ENCODE results near the gene SDF4. TPM values are rescaled to one million over a fixed set of nuclear protein-coding genes. Genes with fewer than 3 reads are reported as not detected.

The SDF4 gene
- total RNA-seq, 2 donors from 2014 or later = 89.2 to 97.6 TPM

- no peak overlapping the region for H3K27ac ChIP-seq
- DNase-seq (no peak), ATAC-seq (no peak)
- WGBS, 2 donors = 64 to 82% methylated on average over 19 to 25 of the region's 26 CpGs
- no peaks in the 10 kb centered on the region for H3K36me3 ChIP-seq (replicated peaks in 1 of 2; ENCODE audit: insufficient read depth in 1 of 2, low read depth in 2 of 2)
- no peaks in the 10 kb centered on the region for H3K9me3 ChIP-seq
- H3K4me3 ChIP-seq = no peak overlapping the region
- H3K4me1 ChIP-seq = peaks cover 33% of the 10 kb centered on the region
- no peaks in the 10 kb centered on the region for H3K27me3 ChIP-seq
- intact Hi-C loops (cut with DNase I) = no loop called here
- no peak for TF ChIP-seq POLR2A (IDR thresholded peaks at IDR 0.05)
- TF ChIP-seq, protein P1, sequence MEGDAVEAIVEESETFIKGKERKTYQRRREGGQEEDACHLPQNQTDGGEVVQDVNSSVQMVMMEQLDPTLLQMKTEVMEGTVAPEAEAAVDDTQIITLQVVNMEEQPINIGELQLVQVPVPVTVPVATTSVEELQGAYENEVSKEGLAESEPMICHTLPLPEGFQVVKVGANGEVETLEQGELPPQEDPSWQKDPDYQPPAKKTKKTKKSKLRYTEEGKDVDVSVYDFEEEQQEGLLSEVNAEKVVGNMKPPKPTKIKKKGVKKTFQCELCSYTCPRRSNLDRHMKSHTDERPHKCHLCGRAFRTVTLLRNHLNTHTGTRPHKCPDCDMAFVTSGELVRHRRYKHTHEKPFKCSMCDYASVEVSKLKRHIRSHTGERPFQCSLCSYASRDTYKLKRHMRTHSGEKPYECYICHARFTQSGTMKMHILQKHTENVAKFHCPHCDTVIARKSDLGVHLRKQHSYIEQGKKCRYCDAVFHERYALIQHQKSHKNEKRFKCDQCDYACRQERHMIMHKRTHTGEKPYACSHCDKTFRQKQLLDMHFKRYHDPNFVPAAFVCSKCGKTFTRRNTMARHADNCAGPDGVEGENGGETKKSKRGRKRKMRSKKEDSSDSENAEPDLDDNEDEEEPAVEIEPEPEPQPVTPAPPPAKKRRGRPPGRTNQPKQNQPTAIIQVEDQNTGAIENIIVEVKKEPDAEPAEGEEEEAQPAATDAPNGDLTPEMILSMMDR (IDR thresholded peaks at IDR 0.05) = no peak
Measured at GRCh38 chr1:1170215-1171091, 61.3 kb downstream of the SDF4 start.

- Histone ChIP-seq H3K4me3 (no peak overlapping the region), H3K4me1 (peaks cover 41% of the 10 kb centered on the region), H3K9me3 (no peaks in the 10 kb centered on the region), H3K27me3 (no peaks in the 10 kb centered on the region), H3K36me3 (replicated peaks in 1 of 2; ENCODE audit: insufficient read depth in 1 of 2, low read depth in 2 of 2) (no peaks in the 10 kb centered on the region), H3K27ac (no peak overlapping the region)
- ATAC-seq (no peak), DNase-seq (peak in 3 of 4 donors; percentile 6 to 18 (median 13))
- 85% methylated on average over 32 of the region's 32 CpGs; no CpG with 5 or more reads in 1 of the 2 donors for WGBS, 2 donors
- TF ChIP-seq, protein P1 (IDR thresholded peaks at IDR 0.05) = no peak
- TF ChIP-seq POLR2A (IDR thresholded peaks at IDR 0.05) = no peak
- intact Hi-C loops (cut with DNase I) = no loop called here
Measured at GRCh38 chr1:1169429-1170214, 62.2 kb downstream of the SDF4 start.

- DNase-seq (peak in 2 of 4 donors; percentile 5 to 11), ATAC-seq (no peak)
- Histone ChIP-seq H3K9me3 (no peaks in the 10 kb centered on the region), H3K4me1 (peaks cover 45% of the 10 kb centered on the region), H3K27ac (peak overlapping the region in 1 of 4 donors; percentile 3), H3K27me3 (no peaks in the 10 kb centered on the region), H3K4me3 (no peak overlapping the region), H3K36me3 (replicated peaks in 1 of 2; ENCODE audit: insufficient read depth in 1 of 2, low read depth in 2 of 2) (no peaks in the 10 kb centered on the region)
- TF ChIP-seq, protein P1 (IDR thresholded peaks at IDR 0.05) = no peak
- no peak for TF ChIP-seq POLR2A (IDR thresholded peaks at IDR 0.05)
- WGBS, 2 donors = 65 to 78% methylated on average over 13 to 31 of the region's 37 CpGs
- intact Hi-C loops (cut with DNase I) = no loop called here
Measured at GRCh38 chr1:1168451-1169411, 63.1 kb downstream of the SDF4 start.

DNA sequence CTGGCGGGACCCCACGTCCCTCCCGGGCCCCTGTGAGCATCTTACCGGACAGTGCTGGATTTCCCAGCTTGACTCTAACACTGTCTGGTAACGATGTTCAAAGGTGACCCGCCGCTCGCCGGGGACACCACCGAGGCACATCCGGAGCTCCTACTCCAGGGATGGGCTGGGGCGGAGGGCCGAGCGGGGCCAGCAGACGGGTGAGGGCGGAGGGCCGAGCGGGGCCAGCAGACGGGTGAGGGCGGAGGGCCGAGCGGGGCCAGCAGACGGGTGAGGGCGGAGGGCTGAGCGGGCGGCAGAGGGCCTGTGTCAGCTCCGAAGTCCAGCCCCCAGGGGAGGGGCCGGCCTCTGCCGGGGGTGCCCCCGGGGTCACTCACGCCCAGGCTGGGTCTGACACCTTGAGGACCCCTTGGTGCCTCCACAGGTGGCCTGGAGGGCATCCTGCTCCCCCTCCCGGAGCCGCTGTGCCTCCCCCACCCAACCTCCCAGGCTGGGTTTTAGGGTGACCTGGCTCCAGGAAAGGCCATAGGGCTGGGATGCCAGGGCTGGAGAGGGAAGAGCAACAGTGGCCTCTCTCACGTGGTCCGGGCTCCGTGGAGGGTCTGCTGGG, 63.9 kb downstream of the SDF4 start:
- ATAC-seq = no peak
- Histone ChIP-seq H3K4me3 (no peak overlapping the region), H3K27me3 (no peaks in the 10 kb centered on the region), H3K4me1 (peaks cover 45% of the 10 kb centered on the region), H3K36me3 (replicated peaks in 1 of 2; ENCODE audit: insufficient read depth in 1 of 2, low read depth in 2 of 2) (no peaks in the 10 kb centered on the region), H3K9me3 (no peaks in the 10 kb centered on the region), H3K27ac (peak overlapping the region in 2 of 4 donors; percentile 8 to 13)
- 78 to 87% methylated on average over 3 to 29 of the region's 36 CpGs for WGBS, 2 donors
- DNase-seq = peak in 1 of 4 donors; percentile 7
- intact Hi-C loops (cut with DNase I) = no loop called here
- no peak for TF ChIP-seq POLR2A (IDR thresholded peaks at IDR 0.05)
- TF ChIP-seq, protein P1 (IDR thresholded peaks at IDR 0.05) = no peak
